SKM-1 treated with dmso at 0.1 percent for 144 hours (cell line): ENCODE measurements around the gene PLA1A.
"Not testable (repeated sequence)": the region's sequence is repeated elsewhere in the genome, so short reads cannot be mapped to it uniquely, and the experiment has no call there.

Experiments used
- DNase-seq: peaks from one replicate; lab custom pipeline; 2025; ENCODE audit not compliant: unreplicated experiment; lab: John Stamatoyannopoulos, UW

The PLA1A gene

GRCh38 chr3:119662604-119663373 lies 65.1 kb downstream of the PLA1A start:
- no peak for DNase-seq

- no peak for DNase-seq
Measured at GRCh38 chr3:119663885-119664284, 66.2 kb downstream of the PLA1A start.

- DNase-seq, result no peak
Measured at GRCh38 chr3:119664370-119664769, 66.7 kb downstream of the PLA1A start.

GRCh38 chr3:119664850-119665379 lies 67.2 kb downstream of the PLA1A start:
- DNase-seq, result no peak

- DNase-seq, result no peak
Measured at GRCh38 chr3:119665954-119666559, 68.4 kb downstream of the PLA1A start.

GRCh38 chr3:119669906-119670570 lies 72.4 kb downstream of the PLA1A start:
- DNase-seq, result no peak

- DNase-seq, result no peak
Measured at GRCh38 chr3:119672776-119673175, 75.1 kb downstream of the PLA1A start.

GRCh38 chr3:119673875-119674274 lies 76.2 kb downstream of the PLA1A start:
- DNase-seq, result no peak

GRCh38 chr3:119675188-119675874 lies 77.6 kb downstream of the PLA1A start:
- no peak for DNase-seq

GRCh38 chr3:119676020-119676419 lies 78.3 kb downstream of the PLA1A start:
- no peak for DNase-seq

GRCh38 chr3:119676771-119677640 lies 79.3 kb downstream of the PLA1A start, which contains the start of gene COX17:
Gene COX17 (minus strand): TSS chr3:119677406. CDS start chr3:119677310, 96 bp downstream.
- peak; percentile 89 for DNase-seq

- no peak for DNase-seq
Measured at GRCh38 chr3:119677641-119677934, 79.9 kb downstream of the PLA1A start.

GRCh38 chr3:119678209-119678608 lies 80.5 kb downstream of the PLA1A start:
- not testable (repeated sequence) for DNase-seq
